HG03442 (cell line): ENCODE measurements around the gene RGMB.
A peak's percentile ranks its signal among the peaks of the same experiment; 100 is the strongest.

Experiments
- ATAC-seq: cut with Tn5 transposase; IDR thresholded peaks from one replicate; pipeline ENCODE4 v1.9.1; 2021; ENCODE audit warnings: mild to moderate bottlenecking, moderate library complexity; ENCODE audit not compliant: unreplicated experiment

RGMB gene

GRCh38 chr5:98784411-98784810 lies 10.9 kb downstream of the RGMB start:
- no peak for ATAC-seq

- ATAC-seq, result no peak
Observed at GRCh38 chr5:98785244-98785643, 11.8 kb downstream of the RGMB start.

GRCh38 chr5:98786191-98786853 lies 12.9 kb downstream of the RGMB start:
- ATAC-seq, result no peak

DNA sequence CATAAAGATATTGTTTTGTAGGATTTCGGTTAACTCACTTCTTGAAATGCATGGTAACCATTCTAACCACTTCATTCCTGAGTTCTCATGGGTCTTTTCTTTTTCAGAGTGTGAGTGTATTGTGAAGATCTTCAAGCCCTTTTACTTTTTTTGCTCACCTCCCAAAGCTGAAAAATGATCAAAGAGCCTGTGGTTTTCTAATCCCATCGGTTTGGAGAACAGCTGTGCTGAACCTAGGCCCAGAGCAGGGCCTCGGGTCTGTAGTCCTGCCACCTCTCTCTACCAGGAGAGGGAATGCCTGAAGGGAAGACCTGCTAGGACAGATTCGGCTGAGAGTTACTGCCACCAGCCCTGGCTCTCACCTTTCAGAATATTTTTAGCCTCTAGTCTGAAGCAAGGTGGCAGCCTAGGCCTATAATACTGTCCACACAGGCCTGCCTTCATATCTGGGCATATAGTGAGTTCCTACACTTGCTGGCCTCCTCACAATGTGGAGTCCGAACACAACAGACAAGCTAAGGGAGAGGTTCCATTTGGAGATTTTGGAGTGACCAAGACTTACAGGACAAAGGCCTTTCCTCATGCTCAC lies 13.8 kb downstream of the RGMB start:
- ATAC-seq, result no peak

GRCh38 chr5:98789029-98789428 lies 15.6 kb downstream of the RGMB start:
- no peak for ATAC-seq

DNA sequence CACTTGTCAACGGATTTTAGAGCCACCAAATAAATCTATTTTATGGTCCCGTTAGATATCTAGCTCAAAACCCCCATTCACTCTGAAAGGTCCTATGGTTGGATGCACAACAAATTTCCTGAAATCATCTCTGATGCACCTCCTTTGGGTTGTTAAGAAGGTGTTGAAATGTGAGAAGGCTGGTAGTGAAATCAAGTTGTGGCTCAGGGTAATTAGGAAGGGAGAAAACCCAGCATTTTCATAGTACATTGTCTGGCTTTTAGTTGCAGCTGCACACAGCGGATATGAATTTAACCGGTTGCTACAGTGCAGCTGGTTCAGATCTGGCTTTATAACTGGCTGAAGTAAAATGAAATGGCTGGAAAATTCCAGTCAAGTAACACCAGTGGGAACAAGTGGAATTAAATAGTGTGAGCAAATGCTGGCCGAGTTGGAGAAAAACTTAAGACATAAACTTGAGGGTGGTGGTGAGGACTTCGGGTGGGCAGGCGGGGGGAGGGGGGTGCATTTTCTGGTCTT lies 17.6 kb downstream of the RGMB start:
- ATAC-seq, result no peak

GRCh38 chr5:98791898-98792580 lies 18.6 kb downstream of the RGMB start:
- ATAC-seq, result no peak

GRCh38 chr5:98793223-98793622 lies 19.8 kb downstream of the RGMB start:
- no peak for ATAC-seq

DNA sequence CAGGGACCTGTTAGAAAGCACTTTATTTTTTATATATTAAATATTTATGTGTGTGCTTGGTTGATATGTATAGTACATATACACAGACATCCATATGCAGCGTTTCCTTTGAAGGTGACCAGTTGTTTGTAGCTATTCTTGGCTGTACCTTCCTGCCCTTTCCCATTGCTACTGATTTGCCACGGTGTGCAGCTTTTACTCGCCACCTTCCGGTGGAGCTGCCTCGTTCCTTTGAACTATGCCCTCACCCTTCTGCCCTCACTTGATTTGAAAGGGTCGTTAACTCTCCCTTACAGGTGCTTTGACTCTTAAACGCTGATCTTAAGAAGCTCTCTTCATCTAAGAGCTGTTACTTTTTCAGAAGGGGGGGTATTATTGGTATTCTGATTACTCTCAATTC lies 20.5 kb downstream of the RGMB start:
- ATAC-seq, result no peak

DNA sequence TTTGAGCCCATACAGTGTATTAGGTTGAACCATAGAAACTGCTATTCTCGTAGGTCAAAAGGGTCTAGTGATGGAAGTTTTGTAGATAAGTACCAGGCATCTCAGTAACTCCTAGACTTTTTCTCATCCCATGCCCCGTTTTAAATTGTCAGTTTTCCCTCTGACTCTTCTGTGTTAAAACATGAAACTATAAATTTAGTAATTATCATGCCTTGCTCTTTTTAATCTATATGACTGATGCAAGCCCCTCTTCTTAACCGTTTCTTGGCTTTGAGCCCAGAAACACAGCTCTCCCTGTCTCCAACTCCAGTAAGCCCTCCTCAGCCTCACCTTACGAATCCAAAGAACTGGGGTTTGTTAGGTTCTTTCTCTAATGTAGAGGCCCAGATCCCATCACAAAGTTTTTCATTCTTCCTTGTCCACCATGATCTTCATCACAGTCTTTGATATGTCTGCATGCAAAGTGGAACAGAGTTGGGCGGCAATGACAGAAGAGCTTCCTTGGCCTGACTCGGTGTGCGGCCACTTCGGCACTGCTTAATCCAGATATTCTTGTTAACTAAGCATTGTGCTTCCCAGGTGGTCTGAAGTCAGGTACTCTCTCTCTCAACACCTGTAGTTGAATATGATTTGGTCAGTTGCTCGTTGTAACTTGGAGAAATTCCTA lies 21.1 kb downstream of the RGMB start:
- no peak for ATAC-seq

DNA sequence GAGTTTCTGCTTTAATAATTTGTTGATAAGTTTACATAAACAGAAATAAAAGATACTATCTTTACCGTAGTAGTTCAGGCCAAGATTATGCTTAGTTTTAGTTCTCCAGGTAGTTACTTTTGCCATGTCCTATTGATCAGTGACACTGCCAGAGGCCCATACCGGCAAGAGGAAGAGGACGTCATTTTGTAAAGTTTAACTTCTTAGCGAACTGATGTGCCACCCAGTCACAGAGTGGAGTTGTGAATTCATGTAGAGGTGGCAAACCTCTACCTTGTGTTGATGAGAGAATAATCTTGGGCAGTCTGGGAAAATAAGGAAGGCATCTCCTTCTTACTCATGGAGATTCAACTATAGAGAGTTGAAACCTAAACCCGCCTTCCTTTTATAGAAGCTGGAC lies 21.8 kb downstream of the RGMB start:
- ATAC-seq, result no peak

DNA sequence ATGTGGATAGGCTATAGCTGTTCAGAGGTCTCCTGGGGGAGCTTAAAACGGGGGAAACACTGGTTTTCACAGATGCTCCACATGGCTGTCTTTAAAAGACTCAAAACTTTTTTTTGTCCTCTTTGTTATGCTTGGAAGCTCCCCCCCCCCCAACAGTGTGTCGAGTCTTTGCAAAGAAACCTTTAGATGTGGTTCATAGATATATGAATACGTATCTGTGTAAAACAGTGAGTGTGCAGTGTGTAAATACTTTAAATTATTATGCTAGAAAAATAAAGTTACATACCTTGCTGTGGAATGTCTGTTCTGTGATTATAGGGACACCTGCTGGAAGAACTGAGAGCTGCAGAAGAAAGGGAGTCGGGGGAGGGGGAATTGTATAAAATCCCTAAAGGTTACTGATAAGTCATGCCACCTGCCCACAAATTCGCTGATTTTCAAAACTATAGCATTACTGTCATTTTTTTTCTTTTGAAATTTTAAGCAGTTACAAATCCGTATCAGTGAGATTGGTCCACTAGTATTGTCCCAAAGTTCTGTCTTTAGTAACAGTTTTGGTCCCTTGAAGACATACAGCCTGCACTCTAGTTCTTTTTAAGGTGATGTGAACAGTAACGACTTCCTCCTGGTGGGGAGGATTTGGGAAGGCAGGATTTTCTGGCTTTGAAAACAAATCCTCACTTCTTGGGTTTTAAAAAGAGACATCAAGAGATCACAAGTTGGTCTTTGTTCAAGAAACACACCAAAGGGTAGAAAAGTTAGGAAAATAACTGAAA lies 22.9 kb downstream of the RGMB start:
- ATAC-seq, result peak; percentile 83

GRCh38 chr5:98798371-98798770 lies 24.9 kb downstream of the RGMB start:
- no peak for ATAC-seq

GRCh38 chr5:98798847-98799246 lies 25.4 kb downstream of the RGMB start:
- ATAC-seq, result no peak

DNA sequence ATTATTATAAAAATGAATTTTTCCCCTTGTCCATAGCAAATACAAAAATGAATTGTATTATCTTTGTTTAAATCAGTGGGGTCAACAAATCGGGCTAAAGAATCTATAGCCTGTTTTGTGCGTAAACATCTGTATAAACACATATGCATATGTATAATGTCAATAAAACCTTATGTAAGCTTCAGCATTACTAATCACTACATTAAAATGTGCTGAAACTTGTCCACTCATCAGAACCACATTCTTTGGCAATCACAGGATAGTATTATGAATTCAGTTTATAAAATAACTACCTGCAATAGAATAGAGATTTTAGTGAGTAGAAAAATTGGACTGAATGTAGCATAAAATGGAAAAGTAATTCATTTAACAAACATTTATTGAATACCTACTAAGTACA lies 30.6 kb downstream of the RGMB start:
- ATAC-seq, result no peak

DNA sequence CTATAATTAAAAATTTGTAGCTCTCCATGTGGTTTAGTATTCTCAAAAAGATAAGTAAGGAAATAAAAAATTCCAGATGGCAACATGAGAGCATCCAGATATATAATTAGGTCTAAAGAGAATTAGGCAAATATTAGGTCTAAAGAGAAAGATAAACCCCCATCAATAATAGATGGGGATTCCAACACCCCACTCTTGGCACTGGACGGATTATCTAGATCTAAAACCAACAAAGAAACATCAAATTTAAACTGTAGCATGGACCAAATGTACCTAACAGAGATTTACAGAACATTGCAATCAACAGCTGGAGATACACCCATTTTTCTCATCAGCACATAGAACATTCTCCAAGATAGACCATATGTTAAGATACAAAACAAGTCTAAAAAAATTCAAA lies 31.6 kb downstream of the RGMB start:
- ATAC-seq, result no peak

DNA sequence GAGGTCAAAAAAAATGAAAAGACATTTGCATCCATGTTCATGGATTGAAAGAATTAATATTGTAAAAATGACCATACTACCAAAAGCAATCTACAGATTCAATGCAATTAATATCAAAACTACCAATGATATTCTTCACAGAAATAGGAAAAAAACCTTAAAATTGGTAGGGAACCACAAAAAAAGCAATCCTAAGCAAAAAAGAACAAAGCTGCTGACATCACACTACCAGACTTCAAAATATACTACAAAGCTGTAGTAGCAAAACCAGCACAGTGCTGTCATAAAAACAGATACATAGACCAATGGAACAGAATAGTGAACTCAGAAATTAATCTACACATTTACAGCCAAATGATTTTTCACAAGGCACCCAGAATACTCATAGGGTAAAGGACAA lies 34.3 kb downstream of the RGMB start:
- no peak for ATAC-seq

- no peak for ATAC-seq
Observed at GRCh38 chr5:98810206-98810605, 36.7 kb downstream of the RGMB start.

DNA sequence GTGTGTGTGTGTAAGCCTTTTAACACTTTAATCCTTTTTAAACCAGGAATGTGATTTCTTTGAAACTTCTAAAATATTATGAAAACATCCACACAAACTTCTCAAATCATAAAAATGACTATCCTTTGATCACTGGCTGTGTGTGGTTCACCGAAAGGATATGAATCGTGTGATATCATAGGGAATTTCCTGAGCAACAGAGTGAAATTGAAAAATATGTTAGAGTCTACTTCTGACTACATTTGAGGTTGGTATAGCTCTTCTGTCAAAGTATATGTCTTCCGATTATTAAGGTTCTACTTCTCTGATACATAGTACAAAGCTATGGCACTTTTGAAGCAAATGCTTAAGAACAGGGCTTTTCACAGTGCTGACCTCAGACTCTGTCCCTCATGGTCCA lies 40.3 kb downstream of the RGMB start:
- ATAC-seq, result peak; percentile 72

- no peak for ATAC-seq
Observed at GRCh38 chr5:98816582-98817222, 43.2 kb downstream of the RGMB start.
